ENCODE measurements around the gene PGAP1.

DNA sequence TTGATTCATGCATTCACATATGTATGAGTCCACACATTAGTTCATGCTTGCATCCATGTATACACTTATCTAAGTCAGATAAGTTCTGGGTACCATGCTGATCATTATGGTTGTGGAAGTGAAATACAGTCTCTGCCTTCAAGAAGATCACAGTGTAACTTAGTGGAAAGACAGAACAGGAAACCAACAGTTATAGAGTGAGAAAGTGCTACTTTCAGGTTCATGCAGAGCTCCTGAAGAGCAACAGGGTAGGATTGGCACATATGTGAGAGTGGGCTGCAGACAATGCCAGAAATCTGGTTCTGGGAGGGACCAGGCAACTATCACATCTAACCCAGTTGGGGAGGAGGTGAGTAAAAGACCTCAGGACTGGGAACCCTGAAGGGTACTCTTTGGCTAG lies 35.4 kb upstream of the PGAP1 start:
- TF ChIP-seq, protein P1, sequence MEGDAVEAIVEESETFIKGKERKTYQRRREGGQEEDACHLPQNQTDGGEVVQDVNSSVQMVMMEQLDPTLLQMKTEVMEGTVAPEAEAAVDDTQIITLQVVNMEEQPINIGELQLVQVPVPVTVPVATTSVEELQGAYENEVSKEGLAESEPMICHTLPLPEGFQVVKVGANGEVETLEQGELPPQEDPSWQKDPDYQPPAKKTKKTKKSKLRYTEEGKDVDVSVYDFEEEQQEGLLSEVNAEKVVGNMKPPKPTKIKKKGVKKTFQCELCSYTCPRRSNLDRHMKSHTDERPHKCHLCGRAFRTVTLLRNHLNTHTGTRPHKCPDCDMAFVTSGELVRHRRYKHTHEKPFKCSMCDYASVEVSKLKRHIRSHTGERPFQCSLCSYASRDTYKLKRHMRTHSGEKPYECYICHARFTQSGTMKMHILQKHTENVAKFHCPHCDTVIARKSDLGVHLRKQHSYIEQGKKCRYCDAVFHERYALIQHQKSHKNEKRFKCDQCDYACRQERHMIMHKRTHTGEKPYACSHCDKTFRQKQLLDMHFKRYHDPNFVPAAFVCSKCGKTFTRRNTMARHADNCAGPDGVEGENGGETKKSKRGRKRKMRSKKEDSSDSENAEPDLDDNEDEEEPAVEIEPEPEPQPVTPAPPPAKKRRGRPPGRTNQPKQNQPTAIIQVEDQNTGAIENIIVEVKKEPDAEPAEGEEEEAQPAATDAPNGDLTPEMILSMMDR (IDR thresholded peaks at IDR 0.05) = no peak
- TF ChIP-seq SIN3A (IDR thresholded peaks at IDR 0.05; ENCODE audit: borderline replicate concordance, low read depth, low read length) (no peak), NRF1 (IDR thresholded peaks at IDR 0.05; ENCODE audit: low read depth, low read length) (no peak), JUND (IDR thresholded peaks at IDR 0.05) (no peak), RCOR1 (IDR thresholded peaks at IDR 0.05; ENCODE audit: low read length) (no peak), POLR2AphosphoS5 (IDR thresholded peaks at IDR 0.05; ENCODE audit: low read depth, low read length) (no peak), EZH2phosphoT487 (IDR thresholded peaks at IDR 0.05; ENCODE audit: borderline replicate concordance, low read depth) (no peak), EP300 (IDR thresholded peaks at IDR 0.05; ENCODE audit: borderline replicate concordance in 1 of 2, low read depth in 1 of 2, low read length in 1 of 2) (no peak), TAF1 (IDR thresholded peaks at IDR 0.05; ENCODE audit: borderline replicate concordance, low read depth, low read length) (no peak), MXI1 (IDR thresholded peaks at IDR 0.05; ENCODE audit: low read depth, low read length) (no peak)
- TF ChIP-seq, protein P2, sequence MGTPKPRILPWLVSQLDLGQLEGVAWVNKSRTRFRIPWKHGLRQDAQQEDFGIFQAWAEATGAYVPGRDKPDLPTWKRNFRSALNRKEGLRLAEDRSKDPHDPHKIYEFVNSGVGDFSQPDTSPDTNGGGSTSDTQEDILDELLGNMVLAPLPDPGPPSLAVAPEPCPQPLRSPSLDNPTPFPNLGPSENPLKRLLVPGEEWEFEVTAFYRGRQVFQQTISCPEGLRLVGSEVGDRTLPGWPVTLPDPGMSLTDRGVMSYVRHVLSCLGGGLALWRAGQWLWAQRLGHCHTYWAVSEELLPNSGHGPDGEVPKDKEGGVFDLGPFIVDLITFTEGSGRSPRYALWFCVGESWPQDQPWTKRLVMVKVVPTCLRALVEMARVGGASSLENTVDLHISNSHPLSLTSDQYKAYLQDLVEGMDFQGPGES (IDR thresholded peaks at IDR 0.05; ENCODE audit: low read depth, low read length) = no peak
- TF ChIP-seq, protein P3, sequence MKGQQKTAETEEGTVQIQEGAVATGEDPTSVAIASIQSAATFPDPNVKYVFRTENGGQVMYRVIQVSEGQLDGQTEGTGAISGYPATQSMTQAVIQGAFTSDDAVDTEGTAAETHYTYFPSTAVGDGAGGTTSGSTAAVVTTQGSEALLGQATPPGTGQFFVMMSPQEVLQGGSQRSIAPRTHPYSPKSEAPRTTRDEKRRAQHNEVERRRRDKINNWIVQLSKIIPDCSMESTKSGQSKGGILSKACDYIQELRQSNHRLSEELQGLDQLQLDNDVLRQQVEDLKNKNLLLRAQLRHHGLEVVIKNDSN (IDR thresholded peaks at IDR 0.05; ENCODE audit: borderline replicate concordance, low read depth) = no peak
